Stimulated activated CD4-positive, alpha-beta T cell treated with anti-CD3 and anti-CD28 coated beads, Interleukin-4, amount 100 ng/mL, for 1 hour (primary cell): ENCODE measurements around the gene NFYA.
A peak's percentile ranks its signal among the peaks of the same experiment; 100 is the strongest.

ENCODE experiments used
- DNase-seq: peaks from one replicate; pipeline ENCODE4 v3.0.0-alpha.2; 2020

Gene NFYA

GRCh38 chr6:41072836-41073202 lies at the start of gene NFYA:
TSS of gene NFYA (plus strand) at chr6:41072974. CDS start at chr6:41079090, 6,116 bp downstream.
- peak; percentile 100 for DNase-seq

- DNase-seq: no peak
These were observed 49.7 kb upstream of the NFYA start for GRCh38 chr6:41023114-41023513.

GRCh38 chr6:41025966-41026530 lies 46.7 kb upstream of the NFYA start:
- DNase-seq: no peak

GRCh38 chr6:41027241-41027640 lies 45.5 kb upstream of the NFYA start:
- no peak for DNase-seq

GRCh38 chr6:41027799-41028560 lies 44.8 kb upstream of the NFYA start:
- peak; percentile 75 for DNase-seq

GRCh38 chr6:41028561-41029412 lies 44.0 kb upstream of the NFYA start:
- no peak for DNase-seq

GRCh38 chr6:41032830-41033229 lies 39.9 kb upstream of the NFYA start:
- DNase-seq: no peak

GRCh38 chr6:41033776-41034175 lies 39.0 kb upstream of the NFYA start:
- no peak for DNase-seq

GRCh38 chr6:41036186-41036585 lies 36.6 kb upstream of the NFYA start:
- no peak for DNase-seq

- DNase-seq: no peak
These were observed 36.2 kb upstream of the NFYA start for GRCh38 chr6:41036601-41037000.

GRCh38 chr6:41037107-41037900 lies 35.5 kb upstream of the NFYA start:
- no peak for DNase-seq

GRCh38 chr6:41038205-41038604 lies 34.6 kb upstream of the NFYA start:
- DNase-seq: no peak

- DNase-seq: peak; percentile 54
These were observed 33.4 kb upstream of the NFYA start, which contains the start of gene UNC5CL for GRCh38 chr6:41039060-41039998. TSS of gene UNC5CL (minus strand) at chr6:41039221. CDS start at chr6:41035074, 4,147 bp downstream.

GRCh38 chr6:41040101-41040939 lies 32.5 kb upstream of the NFYA start:
- DNase-seq: no peak

- no peak for DNase-seq
These were observed 31.7 kb upstream of the NFYA start for GRCh38 chr6:41040940-41041536.

- no peak for DNase-seq
These were observed 30.3 kb upstream of the NFYA start, which contains the start of gene TSPO2 for GRCh38 chr6:41042226-41043055. TSS of gene TSPO2 (plus strand) at chr6:41042467. CDS start at chr6:41042986, 519 bp downstream.

GRCh38 chr6:41043151-41043550 lies 29.6 kb upstream of the NFYA start:
- no peak for DNase-seq

GRCh38 chr6:41045664-41046063 lies 27.1 kb upstream of the NFYA start:
- no peak for DNase-seq

GRCh38 chr6:41046084-41046483 lies 26.7 kb upstream of the NFYA start:
- no peak for DNase-seq
